HG03575 (cell line): ENCODE results near the gene SYCP2.
A peak's percentile ranks its signal among the peaks of the same experiment; 100 is the strongest.

Source experiments
- ATAC-seq: cut with Tn5 transposase; IDR thresholded peaks from one replicate; pipeline ENCODE4 v1.9.1; 2021; ENCODE audit not compliant: unreplicated experiment, insufficient number of reproducible peaks, low FRiP score; ENCODE audit errors: extremely low read depth

SYCP2 gene

DNA sequence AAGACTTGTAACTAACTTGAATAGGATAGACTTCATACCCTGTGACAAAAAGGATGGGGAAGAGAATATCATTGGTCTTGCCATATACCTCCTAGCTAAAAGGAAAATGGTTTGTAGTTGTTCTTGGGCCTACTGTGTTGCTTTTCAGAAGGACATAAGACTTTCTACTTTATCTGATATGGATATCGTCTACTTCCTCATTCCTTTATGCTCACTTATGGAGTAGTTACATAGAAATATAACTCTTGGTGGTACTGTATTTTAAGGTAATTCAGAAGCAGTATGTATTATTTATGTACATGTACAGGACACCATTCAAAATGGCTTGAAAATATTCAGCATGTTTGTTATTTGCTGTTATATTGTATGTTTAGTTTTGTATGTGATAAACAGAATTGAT is 14.8 kb upstream of the SYCP2 start:
- no peak for ATAC-seq

- ATAC-seq = no peak
These were observed 13.9 kb upstream of the SYCP2 start for GRCh38 chr20:59947376-59947775.

DNA sequence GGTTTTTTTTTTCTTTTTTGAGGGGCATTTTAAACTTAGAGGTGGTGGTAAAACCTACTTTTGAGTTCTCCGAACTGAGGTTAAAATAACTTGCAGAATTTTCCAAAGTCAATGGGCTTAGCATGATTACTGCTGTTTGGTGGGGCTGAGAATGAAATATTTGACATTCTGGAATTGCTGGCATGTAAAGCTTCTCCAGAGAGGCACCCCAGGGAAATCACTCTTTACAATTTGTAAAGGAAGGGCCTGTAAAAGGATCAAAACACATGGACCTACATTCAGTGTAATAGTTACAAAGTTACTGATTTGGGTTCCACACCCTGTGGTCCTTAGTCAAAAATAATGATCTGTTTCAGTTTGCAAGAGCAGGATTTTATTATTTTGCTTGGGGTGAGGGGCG is 12.3 kb upstream of the SYCP2 start:
- no peak for ATAC-seq

GRCh38 chr20:59945175-59945574 is 11.7 kb upstream of the SYCP2 start:
- ATAC-seq = no peak

DNA sequence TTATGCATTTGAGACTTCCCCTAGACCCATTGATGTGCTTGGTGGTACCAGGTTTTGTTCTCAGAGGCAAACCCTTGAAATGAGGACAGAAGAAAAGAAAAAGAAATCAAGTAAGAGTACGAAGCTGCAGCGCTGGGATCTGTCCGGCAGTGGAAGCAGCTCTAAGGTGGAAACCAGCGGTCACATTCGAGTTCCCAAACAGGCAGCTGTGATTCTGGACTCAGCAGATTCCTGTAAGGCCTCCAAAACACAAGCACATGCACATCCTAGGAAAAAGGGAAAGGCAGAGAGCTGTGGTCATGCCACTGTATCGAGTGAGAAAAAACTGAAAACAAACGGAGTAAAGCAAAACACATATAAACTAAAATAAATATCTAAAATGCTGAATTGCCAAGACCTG is 11.3 kb upstream of the SYCP2 start:
- ATAC-seq = no peak

- no peak for ATAC-seq
These were observed 8.8 kb upstream of the SYCP2 start for GRCh38 chr20:59942245-59942644.

- no peak for ATAC-seq
These were observed 7.5 kb upstream of the SYCP2 start for GRCh38 chr20:59940956-59941294.

- ATAC-seq = peak; percentile 76
These were observed 6.9 kb upstream of the SYCP2 start, which contains the start of the genes FAM217B and PPP1R3D for GRCh38 chr20:59940129-59940955. Gene FAM217B, plus strand, starts transcription at chr20:59940389. Its CDS starts 3,555 bp downstream, at chr20:59943944. Gene PPP1R3D, minus strand, starts transcription at chr20:59940305. Its CDS starts 374 bp downstream, at chr20:59939931.

GRCh38 chr20:59939879-59940128 is 6.4 kb upstream of the SYCP2 start:
- ATAC-seq = peak; percentile 17

- ATAC-seq = no peak
These were observed 5.8 kb upstream of the SYCP2 start for GRCh38 chr20:59939052-59939878.

DNA sequence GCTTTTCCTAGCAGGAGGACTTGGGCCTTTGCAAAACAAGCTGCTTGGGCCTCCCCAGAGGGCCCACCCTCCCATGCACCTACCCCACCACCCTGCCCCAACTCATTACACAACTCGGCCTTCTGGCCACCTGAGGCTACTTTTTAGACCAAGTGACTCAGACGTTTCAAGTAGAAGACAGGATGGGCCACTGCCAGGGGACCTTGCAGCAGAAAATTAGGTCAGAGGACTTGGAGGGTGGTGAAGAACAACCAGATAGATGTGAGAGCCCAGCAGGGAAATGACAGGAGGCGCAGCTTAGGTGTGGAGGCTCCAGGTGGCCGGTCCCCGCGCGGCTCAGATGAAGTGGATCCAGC is 5.2 kb upstream of the SYCP2 start:
- ATAC-seq = no peak

- no peak for ATAC-seq
These were observed 4.8 kb upstream of the SYCP2 start for GRCh38 chr20:59938221-59938620.

DNA sequence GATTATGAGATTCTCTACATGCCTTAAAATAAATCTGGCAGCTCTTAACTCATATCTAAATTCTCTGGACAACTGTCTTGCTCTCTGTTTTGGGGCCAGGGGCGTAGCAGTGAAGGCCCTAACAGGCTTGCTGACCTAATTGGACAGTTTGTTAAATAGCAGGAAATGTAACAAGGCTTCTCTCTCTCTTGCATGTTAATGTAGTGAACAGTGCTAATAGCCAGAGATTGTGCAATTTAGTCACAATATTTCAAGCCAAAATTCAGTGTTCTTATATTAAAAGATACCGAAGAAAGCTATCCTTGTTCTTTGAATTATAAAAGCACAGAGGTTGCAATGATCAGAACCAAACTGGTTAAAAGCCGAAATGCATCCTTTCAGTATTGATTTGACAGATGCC is 3.7 kb upstream of the SYCP2 start:
- ATAC-seq = no peak

DNA sequence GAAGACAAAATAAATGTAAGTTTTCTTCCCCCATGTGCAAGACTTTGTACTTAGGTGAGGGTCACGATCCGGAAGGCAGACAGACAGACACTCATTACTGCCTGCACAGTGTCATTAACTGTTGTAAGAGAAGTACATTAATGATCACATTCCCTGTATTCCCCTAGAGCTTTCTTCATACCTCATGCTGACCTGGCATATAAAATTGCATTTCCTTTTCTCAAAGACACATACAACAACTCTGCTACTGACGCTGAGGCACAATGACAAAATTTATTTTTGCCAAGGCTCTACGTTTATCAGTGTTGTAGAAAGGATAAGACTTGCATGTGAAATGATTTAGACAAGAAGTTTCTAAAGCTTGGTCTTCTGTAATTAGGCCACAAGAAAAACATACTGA is 3.0 kb upstream of the SYCP2 start:
- no peak for ATAC-seq

DNA sequence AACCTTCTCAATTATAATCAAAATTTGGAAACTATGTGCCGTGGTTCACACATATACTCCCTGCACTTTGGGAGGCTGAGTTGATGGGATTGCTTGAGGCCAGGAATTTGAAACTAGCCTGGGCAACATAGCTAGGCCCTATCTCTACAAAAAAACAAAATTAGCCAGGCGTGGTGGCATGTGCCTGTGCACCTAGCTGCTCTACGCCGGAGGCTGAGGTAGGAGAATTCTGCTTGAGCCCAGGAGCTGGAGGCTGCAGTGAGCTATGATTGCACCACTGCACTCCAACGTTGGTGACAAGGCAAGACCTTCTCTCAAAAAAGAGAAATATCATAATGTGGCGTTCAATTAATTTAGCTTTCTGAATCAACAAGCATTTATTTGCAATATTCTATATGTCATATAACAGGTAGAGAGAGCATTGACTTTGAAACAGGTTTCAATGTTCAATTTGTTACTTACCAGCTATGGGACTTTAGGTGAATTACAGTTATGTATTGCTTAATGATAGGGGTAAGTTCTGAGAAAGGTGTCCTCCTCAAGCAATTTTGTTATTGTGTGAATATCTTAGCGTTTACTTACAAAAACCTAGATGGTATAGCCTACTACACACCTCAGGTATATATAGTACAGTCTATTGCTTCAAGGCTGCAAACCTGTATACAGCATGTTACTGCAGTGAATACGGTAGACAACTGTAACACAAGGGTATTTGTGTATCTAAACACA is 2.2 kb upstream of the SYCP2 start:
- no peak for ATAC-seq

DNA sequence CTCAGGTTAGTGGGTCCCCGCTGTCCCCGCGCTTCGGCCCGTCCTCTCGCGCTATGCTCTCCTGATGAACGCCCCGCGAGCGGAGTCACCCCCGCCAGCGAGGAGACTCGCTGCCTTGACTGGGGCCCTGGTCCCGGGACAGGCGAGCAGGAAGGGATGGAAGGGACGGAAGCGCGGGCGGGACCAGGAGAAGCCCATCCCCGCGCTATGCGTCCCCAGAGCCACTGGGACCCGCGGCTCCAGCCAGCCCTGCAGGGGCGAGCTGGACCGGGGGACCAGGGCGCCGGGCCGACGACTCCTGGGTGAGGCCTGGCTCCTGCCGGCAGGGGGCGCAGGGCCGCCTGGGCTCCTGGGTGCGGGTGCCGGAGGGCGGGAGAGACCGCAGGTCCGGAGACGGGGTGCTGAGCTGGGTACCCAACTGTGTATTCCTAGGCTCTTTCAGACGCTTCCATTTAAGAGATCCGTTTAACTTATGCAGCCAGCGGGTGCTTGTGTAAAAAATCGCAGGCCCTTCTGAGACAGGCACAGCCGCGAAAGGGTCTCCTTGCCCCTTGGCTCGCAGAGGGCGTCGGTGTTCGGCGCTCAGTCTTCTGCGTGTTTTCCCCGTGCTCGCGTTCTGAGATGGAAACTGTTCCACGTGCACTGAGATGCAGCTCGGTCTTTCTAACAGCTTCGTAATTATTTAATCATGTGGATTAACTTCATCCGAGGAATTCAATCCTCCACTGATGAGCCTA is 580 bp upstream of the SYCP2 start:
- no peak for ATAC-seq

GRCh38 chr20:59932616-59933295 is 681 bp downstream of the SYCP2 start:
- no peak for ATAC-seq

DNA sequence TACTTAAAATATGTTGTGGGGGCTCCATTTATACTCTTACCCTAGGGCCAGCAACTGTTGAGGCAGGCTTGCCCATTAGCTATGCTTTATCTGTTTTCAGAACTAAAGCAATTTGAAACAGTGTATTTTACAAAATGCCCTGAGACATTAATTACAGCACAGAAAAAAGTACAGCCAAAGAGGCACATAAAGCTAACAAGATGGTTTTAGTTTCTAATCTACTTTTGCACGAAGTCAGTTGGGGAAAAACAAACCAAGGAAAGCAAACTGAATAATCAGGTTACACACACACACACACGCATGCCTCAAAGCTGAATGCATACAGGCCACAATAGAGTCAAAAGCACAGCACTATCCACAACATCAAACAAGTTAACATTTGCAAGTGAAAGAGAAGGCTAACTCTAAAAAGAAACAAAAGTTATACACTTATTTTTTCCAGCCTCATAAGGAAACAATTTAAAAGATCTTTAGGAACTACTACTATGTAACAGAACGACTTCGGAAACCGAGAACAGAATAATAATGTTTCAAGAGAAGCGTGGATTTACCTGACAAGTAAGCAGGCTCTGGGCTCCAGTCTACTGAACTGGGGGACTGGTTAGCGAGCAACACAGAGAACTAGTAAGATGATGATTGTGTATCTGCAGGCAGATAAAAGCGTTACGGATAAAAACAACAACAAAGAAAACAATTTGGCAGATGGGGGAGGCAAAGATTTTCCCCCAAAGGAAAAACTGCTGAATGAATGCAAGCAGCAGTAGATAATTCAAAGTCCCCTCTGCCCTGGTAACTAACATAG is 1.7 kb downstream of the SYCP2 start:
- ATAC-seq = no peak
